ENCODE results near the gene PLXDC1. TPM values are rescaled to one million over a fixed set of nuclear protein-coding genes. Genes with fewer than 3 reads are reported as not detected.

PLXDC1 gene
- total and polyA plus RNA-seq, 2 of the 8 experiments (the other 6 are each of a cell fraction or from before 2014, with no cell fraction given): 4.1 to 14.6 TPM

DNA sequence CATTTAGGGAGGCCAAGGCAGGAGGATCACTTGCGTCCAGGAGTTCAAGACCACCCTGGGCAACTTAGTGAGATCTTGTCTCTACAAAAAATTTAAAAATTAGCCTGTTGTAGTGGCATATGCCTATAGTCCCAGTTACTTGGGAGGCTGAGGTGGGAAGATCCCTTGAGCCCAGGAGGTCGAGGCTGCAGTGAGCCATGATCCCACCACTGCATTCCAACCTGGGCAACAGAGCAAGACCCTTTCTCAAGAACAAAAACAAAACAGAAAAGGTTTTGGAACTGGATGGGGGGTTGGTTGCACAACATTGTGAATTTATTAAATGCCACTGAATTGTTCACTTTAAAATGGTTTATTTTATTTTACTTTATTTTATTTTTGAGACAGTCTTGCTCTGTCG is 21.2 kb downstream of the PLXDC1 start (continued):
- TF ChIP-seq, protein P1, sequence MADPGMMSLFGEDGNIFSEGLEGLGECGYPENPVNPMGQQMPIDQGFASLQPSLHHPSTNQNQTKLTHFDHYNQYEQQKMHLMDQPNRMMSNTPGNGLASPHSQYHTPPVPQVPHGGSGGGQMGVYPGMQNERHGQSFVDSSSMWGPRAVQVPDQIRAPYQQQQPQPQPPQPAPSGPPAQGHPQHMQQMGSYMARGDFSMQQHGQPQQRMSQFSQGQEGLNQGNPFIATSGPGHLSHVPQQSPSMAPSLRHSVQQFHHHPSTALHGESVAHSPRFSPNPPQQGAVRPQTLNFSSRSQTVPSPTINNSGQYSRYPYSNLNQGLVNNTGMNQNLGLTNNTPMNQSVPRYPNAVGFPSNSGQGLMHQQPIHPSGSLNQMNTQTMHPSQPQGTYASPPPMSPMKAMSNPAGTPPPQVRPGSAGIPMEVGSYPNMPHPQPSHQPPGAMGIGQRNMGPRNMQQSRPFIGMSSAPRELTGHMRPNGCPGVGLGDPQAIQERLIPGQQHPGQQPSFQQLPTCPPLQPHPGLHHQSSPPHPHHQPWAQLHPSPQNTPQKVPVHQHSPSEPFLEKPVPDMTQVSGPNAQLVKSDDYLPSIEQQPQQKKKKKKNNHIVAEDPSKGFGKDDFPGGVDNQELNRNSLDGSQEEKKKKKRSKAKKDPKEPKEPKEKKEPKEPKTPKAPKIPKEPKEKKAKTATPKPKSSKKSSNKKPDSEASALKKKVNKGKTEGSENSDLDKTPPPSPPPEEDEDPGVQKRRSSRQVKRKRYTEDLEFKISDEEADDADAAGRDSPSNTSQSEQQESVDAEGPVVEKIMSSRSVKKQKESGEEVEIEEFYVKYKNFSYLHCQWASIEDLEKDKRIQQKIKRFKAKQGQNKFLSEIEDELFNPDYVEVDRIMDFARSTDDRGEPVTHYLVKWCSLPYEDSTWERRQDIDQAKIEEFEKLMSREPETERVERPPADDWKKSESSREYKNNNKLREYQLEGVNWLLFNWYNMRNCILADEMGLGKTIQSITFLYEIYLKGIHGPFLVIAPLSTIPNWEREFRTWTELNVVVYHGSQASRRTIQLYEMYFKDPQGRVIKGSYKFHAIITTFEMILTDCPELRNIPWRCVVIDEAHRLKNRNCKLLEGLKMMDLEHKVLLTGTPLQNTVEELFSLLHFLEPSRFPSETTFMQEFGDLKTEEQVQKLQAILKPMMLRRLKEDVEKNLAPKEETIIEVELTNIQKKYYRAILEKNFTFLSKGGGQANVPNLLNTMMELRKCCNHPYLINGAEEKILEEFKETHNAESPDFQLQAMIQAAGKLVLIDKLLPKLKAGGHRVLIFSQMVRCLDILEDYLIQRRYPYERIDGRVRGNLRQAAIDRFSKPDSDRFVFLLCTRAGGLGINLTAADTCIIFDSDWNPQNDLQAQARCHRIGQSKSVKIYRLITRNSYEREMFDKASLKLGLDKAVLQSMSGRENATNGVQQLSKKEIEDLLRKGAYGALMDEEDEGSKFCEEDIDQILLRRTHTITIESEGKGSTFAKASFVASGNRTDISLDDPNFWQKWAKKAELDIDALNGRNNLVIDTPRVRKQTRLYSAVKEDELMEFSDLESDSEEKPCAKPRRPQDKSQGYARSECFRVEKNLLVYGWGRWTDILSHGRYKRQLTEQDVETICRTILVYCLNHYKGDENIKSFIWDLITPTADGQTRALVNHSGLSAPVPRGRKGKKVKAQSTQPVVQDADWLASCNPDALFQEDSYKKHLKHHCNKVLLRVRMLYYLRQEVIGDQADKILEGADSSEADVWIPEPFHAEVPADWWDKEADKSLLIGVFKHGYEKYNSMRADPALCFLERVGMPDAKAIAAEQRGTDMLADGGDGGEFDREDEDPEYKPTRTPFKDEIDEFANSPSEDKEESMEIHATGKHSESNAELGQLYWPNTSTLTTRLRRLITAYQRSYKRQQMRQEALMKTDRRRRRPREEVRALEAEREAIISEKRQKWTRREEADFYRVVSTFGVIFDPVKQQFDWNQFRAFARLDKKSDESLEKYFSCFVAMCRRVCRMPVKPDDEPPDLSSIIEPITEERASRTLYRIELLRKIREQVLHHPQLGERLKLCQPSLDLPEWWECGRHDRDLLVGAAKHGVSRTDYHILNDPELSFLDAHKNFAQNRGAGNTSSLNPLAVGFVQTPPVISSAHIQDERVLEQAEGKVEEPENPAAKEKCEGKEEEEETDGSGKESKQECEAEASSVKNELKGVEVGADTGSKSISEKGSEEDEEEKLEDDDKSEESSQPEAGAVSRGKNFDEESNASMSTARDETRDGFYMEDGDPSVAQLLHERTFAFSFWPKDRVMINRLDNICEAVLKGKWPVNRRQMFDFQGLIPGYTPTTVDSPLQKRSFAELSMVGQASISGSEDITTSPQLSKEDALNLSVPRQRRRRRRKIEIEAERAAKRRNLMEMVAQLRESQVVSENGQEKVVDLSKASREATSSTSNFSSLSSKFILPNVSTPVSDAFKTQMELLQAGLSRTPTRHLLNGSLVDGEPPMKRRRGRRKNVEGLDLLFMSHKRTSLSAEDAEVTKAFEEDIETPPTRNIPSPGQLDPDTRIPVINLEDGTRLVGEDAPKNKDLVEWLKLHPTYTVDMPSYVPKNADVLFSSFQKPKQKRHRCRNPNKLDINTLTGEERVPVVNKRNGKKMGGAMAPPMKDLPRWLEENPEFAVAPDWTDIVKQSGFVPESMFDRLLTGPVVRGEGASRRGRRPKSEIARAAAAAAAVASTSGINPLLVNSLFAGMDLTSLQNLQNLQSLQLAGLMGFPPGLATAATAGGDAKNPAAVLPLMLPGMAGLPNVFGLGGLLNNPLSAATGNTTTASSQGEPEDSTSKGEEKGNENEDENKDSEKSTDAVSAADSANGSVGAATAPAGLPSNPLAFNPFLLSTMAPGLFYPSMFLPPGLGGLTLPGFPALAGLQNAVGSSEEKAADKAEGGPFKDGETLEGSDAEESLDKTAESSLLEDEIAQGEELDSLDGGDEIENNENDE (IDR thresholded peaks at IDR 0.05; ENCODE audit: insufficient replicate concordance, low read length): no peak
- TF ChIP-seq CHD1 (IDR thresholded peaks at IDR 0.05; ENCODE audit: low read depth, low read length) (no peak), RFX5 (IDR thresholded peaks at IDR 0.05; ENCODE audit: borderline replicate concordance, low read depth, low read length) (no peak), TBP (IDR thresholded peaks at IDR 0.05; ENCODE audit: low read depth, low read length) (no peak), SIX5 (IDR thresholded peaks at IDR 0.05; ENCODE audit: low read depth, low read length) (no peak), CHD2 (IDR thresholded peaks at IDR 0.05; ENCODE audit: low read length) (no peak), TCF12 (IDR thresholded peaks at IDR 0.05; ENCODE audit: low read depth, low read length) (no peak), JUN (IDR thresholded peaks at IDR 0.05; ENCODE audit: low read depth, low read length) (no peak), SAP30 (IDR thresholded peaks at IDR 0.05; ENCODE audit: insufficient read depth, insufficient replicate concordance, low read length) (no peak), SRF (IDR thresholded peaks at IDR 0.05; ENCODE audit: low read depth, low read length) (no peak), EP300 (IDR thresholded peaks at IDR 0.05; ENCODE audit: borderline replicate concordance in 1 of 2, low read depth in 2 of 2, low read length in 2 of 2) (no peak), GTF2F1 (IDR thresholded peaks at IDR 0.05; ENCODE audit: borderline replicate concordance, low read depth, low read length) (no peak), TAF7 (optimal IDR thresholded peaks at IDR 0.05; ENCODE audit: borderline replicate concordance, low read depth, low read length) (no peak)

All from H1 (cell line).